Glutamatergic neuron (in vitro differentiated cells): Measurements from ENCODE around the gene COX7A2L. TPM values are rescaled to one million over a fixed set of nuclear protein-coding genes. Genes with fewer than 3 reads are reported as not detected.

ENCODE experiments used
- DNase-seq: peaks from one replicate; pipeline ENCODE4 v3.0.0; 2022
- H3K27ac Mint-ChIP-seq: one replicate; pipeline ENCODE4 v1.8.0; 2020; ENCODE audit warnings: mild to moderate bottlenecking, mixed read lengths, inconsistent platforms; ENCODE audit not compliant: unreplicated experiment
- H3K27me3 Mint-ChIP-seq: one replicate; pipeline ENCODE4 v1.8.0; 2020; ENCODE audit warnings: mild to moderate bottlenecking, moderate library complexity, mixed read lengths, inconsistent platforms; ENCODE audit not compliant: unreplicated experiment
- H3K36me3 Mint-ChIP-seq: one replicate; pipeline ENCODE4 v1.8.0; 2020; ENCODE audit warnings: mild to moderate bottlenecking, mixed read lengths, inconsistent platforms; ENCODE audit not compliant: unreplicated experiment
- H3K4me1 Mint-ChIP-seq: one replicate; pipeline ENCODE4 v1.8.0; 2020; ENCODE audit warnings: mild to moderate bottlenecking, low read depth, mixed read lengths, inconsistent platforms; ENCODE audit not compliant: unreplicated experiment
- H3K4me3 Mint-ChIP-seq: one replicate; pipeline ENCODE4 v1.8.0; 2020; ENCODE audit warnings: mild to moderate bottlenecking, mixed read lengths, inconsistent platforms; ENCODE audit not compliant: unreplicated experiment
- H3K9me3 Mint-ChIP-seq: one replicate; pipeline ENCODE4 v1.8.0; 2020; ENCODE audit warnings: mild to moderate bottlenecking, moderate library complexity, mixed read lengths, inconsistent platforms; ENCODE audit not compliant: unreplicated experiment
- total RNA-seq: library from RNA; stranded (reverse); fragmentation: NEBNext Ultra II Directional; extraction: Animal tissue kit (Norgen Biotek cat#: 25700); gene quantifications from one replicate; pipeline ENCODE4 v1.2.1, GENCODE V29; 2021; ENCODE audit not compliant: unreplicated experiment
- TF ChIP-seq, protein P1 (sequence below): fragments of 200-600 bp; sonication (generic); IDR thresholded peaks from one replicate; pipeline ENCODE4 v1.5.0; 2021; ENCODE audit not compliant: partially characterized antibody, unreplicated experiment

Gene COX7A2L
- total RNA-seq, 1 donor from 2014 or later, result 98.8 TPM

DNA sequence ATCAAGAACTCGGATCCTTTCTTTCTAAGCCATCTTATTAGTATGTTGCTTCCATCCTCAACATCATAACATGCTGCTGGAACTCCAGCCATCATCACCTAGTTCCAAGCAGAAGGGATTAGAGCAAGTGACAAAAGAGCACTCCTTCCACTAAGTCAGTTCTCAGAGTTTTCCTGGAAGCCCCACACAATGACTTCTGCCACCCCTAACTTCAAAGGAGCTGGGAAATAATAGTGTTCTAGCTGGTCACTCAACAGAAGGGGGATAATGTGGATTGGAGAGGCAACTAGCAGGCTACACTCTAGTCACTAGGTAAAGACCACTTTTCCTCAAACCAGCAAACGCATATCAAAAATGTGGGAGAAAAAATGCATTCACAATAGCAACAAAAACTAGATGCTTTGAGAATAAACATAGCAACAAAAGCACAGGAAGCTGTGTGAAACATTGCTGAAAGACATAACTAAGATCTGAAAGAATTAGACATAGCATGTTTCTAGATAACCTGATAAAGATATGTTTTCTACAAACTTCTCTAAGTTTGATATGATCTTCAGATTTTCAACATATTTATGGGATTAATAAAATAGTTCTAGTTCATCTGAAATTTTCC, 39.5 kb downstream of the COX7A2L start:
- no peak overlapping the region for H3K4me3 Mint-ChIP-seq
- no peaks in the 10 kb centered on the region for H3K4me1 Mint-ChIP-seq
- no peak for DNase-seq
- H3K27ac Mint-ChIP-seq, result no peak overlapping the region
- TF ChIP-seq, protein P1, sequence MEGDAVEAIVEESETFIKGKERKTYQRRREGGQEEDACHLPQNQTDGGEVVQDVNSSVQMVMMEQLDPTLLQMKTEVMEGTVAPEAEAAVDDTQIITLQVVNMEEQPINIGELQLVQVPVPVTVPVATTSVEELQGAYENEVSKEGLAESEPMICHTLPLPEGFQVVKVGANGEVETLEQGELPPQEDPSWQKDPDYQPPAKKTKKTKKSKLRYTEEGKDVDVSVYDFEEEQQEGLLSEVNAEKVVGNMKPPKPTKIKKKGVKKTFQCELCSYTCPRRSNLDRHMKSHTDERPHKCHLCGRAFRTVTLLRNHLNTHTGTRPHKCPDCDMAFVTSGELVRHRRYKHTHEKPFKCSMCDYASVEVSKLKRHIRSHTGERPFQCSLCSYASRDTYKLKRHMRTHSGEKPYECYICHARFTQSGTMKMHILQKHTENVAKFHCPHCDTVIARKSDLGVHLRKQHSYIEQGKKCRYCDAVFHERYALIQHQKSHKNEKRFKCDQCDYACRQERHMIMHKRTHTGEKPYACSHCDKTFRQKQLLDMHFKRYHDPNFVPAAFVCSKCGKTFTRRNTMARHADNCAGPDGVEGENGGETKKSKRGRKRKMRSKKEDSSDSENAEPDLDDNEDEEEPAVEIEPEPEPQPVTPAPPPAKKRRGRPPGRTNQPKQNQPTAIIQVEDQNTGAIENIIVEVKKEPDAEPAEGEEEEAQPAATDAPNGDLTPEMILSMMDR, result no peak
- no peaks in the 10 kb centered on the region for H3K36me3 Mint-ChIP-seq
- peaks cover 2% of the 10 kb centered on the region for H3K27me3 Mint-ChIP-seq
- H3K9me3 Mint-ChIP-seq, result no peaks in the 10 kb centered on the region

DNA sequence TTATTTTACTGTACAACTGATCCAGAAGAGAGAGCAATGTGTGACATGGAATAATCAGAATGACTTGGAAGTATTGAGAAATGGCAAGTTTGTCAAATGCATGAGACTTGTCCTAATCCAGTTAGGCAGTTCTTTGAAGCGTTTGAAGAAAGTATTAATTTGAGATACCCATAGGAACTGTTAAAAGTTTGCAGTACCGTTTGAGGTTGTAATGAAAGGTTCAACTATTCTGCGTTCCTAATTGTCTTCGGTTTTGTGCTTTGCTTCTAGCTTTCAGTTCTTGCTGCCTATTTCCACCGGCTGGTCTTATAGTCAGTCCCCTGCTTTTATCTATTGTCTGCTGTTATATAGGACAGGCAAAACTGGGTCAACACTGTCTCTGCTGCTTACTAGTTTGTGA, 41.8 kb downstream of the COX7A2L start:
- peaks cover 2% of the 10 kb centered on the region for H3K27me3 Mint-ChIP-seq
- peaks cover 3% of the 10 kb centered on the region for H3K9me3 Mint-ChIP-seq
- no peak overlapping the region for H3K27ac Mint-ChIP-seq
- DNase-seq, result no peak
- TF ChIP-seq, protein P1, result no peak
- H3K4me3 Mint-ChIP-seq, result no peak overlapping the region
- no peaks in the 10 kb centered on the region for H3K4me1 Mint-ChIP-seq
- no peaks in the 10 kb centered on the region for H3K36me3 Mint-ChIP-seq

DNA sequence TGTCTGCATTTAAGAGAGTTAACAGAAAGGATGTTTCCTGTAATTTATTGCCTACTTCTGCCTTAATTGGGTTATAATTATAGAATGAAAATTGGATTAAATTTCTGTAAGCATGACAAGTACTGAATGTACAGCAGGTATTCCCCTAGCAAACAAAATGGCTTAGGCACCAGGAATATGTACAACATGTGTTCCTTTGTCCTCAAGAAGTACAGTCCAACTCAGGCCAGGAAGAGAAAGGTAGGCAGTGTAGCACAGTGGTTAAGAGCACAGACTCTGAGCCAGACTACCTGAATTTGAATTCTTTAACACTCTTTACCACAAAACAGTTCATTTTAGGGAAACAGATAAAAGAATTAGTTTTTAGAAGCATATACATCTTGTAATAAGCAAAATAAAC, 43.1 kb downstream of the COX7A2L start:
- TF ChIP-seq, protein P1, result no peak
- peaks cover 3% of the 10 kb centered on the region for H3K9me3 Mint-ChIP-seq
- no peak overlapping the region for H3K27ac Mint-ChIP-seq
- DNase-seq, result no peak
- H3K27me3 Mint-ChIP-seq, result peaks cover 2% of the 10 kb centered on the region
- no peaks in the 10 kb centered on the region for H3K4me1 Mint-ChIP-seq
- no peaks in the 10 kb centered on the region for H3K36me3 Mint-ChIP-seq
- H3K4me3 Mint-ChIP-seq, result no peak overlapping the region

DNA sequence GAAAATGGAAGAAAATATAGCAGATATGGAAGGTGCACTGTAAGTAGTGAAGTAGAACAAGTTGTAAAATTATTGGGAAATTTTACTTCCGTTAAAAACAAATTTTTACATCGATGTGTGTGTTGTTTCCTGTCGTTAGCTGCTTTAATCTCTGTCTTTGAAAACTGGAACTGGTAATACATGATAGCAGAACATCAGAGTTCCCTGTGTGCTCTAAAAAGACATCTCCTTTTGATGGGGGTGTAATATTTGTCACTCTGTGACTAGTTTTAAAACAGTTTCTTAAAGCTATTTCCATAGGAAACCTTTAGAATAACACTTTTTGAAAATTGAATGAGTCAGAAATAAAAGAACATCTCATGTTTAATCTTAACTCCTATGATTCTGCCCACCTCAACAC, 43.5 kb downstream of the COX7A2L start:
- H3K27ac Mint-ChIP-seq, result no peak overlapping the region
- H3K4me3 Mint-ChIP-seq, result no peak overlapping the region
- peaks cover 2% of the 10 kb centered on the region for H3K27me3 Mint-ChIP-seq
- DNase-seq, result no peak
- peaks cover 3% of the 10 kb centered on the region for H3K9me3 Mint-ChIP-seq
- TF ChIP-seq, protein P1, result no peak
- no peaks in the 10 kb centered on the region for H3K36me3 Mint-ChIP-seq
- H3K4me1 Mint-ChIP-seq, result no peaks in the 10 kb centered on the region

DNA sequence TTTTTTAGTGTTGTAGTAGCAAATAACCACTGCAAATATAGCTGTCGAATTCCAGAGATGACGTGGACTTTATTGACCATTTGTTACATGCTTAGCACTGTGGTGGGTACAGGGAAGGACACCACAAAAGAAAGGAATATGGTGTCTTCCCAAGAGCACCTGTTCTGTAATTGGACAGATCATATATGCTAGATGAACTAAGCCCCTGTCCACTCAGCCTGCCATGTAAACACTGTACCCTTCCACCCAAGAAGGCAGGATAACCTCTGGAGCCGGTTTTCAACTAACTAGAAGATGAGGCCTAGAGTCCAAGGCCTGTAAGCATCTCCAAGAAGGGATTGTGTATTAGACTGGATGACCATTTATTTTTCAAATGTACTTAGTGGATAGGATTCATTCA, 44.1 kb downstream of the COX7A2L start:
- H3K36me3 Mint-ChIP-seq, result no peaks in the 10 kb centered on the region
- TF ChIP-seq, protein P1, result no peak

More for the DNA sequence above, 44.1 kb downstream of the COX7A2L start:
- Mint-ChIP-seq H3K4me3 (no peak overlapping the region), H3K4me1 (no peaks in the 10 kb centered on the region), H3K9me3 (peaks cover 3% of the 10 kb centered on the region), H3K27ac (no peak overlapping the region), H3K27me3 (peaks cover 2% of the 10 kb centered on the region)
- no peak for DNase-seq
